Activated T-cell treated with anti-CD3 and anti-CD28 coated beads for 4 hours (primary cell): ENCODE measurements around the gene IRF7.

Experiments used
- DNase-seq: peaks from one replicate; pipeline ENCODE4 v3.0.0-alpha.2; 2020

Gene IRF7

DNA sequence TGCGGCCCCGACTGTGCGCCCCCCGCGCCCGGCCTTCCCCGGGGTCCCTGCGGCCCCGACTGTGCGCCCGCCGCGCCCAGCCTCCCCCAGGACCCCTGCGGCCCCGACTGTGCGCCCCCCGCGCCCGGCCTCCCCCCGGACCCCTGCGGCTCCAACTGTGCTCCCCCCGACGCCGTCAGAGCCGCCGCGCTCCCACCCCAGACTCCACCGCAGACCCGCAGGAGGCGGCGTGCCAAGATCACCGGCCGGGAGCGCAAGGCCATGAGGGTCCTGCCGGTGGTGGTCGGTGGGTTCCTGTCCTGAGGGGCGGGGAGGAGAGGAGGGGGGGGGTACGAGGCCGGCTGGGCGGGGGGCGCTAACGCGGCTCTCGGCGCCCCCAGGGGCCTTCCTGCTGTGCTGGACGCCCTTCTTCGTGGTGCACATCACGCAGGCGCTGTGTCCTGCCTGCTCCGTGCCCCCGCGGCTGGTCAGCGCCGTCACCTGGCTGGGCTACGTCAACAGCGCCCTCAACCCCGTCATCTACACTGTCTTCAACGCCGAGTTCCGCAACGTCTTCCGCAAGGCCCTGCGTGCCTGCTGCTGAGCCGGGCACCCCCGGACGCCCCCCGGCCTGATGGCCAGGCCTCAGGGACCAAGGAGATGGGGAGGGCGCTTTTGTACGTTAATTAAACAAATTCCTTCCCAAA is 24.4 kb upstream of the IRF7 start:
- DNase-seq = no peak

DNA sequence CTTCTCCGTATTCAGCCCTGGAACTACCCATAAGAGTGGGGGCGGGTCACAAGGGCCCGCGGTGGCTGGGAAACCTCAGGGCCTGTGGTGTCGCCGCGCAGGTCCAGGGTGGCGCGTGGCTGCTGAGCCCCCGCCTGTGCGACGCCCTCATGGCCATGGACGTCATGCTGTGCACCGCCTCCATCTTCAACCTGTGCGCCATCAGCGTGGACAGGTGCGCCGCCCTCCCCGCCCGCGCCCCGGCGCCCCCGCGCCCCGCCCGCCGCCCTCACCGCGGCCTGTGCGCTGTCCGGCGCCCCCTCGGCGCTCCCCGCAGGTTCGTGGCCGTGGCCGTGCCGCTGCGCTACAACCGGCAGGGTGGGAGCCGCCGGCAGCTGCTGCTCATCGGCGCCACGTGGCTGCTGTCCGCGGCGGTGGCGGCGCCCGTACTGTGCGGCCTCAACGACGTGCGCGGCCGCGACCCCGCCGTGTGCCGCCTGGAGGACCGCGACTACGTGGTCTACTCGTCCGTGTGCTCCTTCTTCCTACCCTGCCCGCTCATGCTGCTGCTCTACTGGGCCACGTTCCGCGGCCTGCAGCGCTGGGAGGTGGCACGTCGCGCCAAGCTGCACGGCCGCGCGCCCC is 23.7 kb upstream of the IRF7 start:
- no peak for DNase-seq

DNA sequence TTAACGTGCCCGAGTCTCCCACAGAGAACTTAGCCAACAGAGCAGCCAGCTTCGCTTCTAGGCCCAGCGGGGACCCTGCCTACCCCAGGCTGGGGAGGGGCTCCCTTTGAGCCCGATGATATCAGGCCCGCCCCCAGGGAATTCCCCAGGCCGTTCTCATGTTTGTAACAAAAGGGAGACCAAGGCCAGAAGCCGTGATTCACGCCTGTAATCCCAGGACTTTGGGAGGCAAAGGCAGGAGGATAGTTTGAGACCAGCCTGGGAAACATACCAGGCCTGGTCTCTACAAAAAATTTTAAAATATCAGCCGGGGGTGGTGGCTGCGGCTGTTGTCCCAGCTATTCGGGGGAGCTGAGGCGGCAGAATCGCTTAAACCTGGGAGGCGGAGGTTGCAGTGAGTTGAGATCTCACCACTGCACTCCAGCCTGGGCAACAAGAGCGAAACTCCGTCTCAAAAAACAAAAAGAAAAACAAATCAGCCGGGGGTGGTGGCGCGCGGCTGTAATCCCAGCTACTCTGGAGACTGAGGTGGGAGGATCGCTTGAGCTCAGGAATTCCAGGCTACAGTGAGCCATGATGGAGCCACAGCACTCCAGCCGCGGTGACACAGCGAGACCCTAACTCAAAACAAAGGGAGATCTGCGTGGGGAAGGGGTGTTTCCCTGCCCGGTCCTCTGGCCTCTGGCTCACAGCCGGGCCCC is 23.0 kb upstream of the IRF7 start:
- DNase-seq = no peak

DNA sequence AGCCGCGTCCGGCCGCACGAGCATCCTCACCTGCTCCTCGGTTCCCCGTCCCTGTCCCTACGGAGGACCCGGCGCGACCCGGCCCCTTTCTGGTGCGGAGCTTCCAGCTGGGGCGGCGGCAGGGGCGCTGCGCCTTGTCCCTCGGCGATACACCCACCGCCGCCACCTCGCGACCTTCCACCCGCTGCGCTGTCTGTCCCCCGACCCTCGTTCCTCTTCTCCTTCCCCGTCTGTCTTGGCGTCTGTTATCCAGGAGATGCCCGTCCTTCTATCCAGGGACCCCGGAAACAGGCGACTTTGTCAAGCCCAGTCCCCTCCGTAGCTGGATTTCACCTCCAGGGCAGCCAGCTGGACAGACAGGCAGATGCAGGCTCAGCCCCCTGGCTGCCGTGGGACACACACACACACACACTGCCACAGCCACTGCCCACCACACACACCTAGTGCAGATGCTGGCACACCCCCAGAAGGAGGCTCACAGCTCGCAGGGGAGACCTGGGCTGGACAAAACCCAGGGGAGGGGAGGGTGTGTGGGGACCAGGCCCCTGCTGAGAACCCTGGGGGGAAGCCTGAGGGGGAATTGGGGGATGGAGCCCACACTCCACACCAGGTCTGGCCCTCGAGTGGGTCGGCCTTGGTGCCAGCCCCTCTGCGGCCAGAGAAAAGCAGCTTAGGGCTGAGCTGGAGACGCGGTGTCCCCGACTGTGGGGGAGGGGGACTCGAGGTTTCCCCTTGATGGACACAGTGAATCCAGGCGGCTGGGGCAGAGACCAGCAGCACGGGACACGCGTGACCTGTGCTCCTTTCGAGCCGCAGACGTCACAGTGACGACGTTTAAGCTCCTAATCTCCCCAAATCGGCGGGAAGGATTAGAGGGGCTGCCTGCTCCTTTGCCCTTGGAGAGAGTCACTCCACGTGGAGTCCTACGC is 22.1 kb upstream of the IRF7 start:
- no peak for DNase-seq

DNA sequence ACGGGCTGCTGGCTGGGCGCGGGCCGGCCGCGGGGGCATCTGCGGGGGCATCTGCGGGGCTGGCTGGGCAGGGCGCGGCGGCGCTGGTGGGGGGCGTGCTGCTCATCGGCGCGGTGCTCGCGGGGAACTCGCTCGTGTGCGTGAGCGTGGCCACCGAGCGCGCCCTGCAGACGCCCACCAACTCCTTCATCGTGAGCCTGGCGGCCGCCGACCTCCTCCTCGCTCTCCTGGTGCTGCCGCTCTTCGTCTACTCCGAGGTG is 21.5 kb upstream of the IRF7 start:
- DNase-seq = no peak

DNA sequence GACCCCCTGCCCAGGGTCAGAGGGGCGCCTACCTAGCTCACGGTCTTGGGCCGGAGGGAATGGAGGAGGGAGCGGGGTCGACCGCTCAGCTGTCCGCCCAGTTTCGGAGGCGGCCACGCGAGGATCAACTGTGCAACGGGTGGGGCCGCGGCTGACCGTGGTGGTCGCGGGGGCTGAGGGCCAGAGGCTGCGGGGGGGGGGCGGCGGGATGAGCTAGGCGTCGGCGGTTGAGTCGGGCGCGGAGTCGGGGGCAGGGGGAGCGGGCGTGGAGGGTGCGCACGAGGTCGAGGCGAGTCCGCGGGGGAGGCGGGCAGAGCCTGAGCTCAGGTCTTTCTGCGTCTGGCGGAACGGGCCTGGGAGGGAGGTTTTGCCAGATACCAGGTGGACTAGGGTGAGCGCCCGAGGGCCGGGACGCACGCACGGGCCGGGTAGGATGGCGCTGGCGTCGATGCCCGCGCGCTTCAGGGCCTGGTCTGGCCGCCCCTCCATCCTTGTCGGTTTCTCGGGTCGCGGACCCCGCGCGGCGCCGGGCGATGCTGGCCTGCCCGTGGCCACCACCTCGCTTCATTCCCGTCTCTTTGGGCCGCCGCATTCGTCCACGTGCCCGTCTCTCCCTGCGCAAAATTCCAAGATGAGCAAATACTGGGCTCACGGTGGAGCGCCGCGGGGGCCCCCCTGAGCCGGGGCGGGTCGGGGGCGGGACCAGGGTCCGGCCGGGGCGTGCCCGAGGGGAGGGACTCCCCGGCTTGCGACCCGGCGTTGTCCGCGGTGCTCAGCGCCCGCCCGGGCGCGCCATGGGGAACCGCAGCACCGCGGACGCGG is 21.0 kb upstream of the IRF7 start, which contains the start of gene DRD4:
Gene DRD4 (plus strand): TSS at position 759 of the 822 bp plus-strand sequence. CDS start 36 bp downstream, at position 795.
- DNase-seq = no peak

DNA sequence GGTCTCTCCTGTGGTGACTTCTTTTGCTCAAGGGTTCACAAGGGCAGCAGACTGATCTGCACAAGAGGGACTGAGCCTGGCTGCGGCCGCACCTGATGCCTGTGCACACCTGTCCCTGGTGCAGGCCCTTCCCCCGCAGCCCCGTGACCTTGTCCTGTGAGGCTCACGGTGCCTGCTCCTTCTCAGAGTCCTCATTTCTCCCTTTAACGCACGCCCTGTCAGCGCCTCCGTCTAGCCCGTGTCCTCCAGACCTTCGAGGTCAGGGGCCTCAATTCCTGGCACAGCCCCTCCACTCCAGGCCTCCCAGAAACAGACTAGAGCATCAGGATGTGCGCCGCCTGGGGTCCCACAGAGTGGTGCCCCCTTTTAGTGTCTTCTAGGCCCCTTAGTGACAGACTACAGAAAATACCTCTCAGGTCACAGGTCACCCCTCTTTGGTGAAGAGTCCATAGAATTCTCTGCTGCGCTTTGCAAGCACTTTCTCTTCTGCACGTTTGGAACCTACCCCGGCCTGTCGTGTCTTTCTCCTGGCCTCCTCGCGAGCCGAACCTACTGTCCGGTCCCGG is 20.3 kb upstream of the IRF7 start:
- DNase-seq = no peak

DNA sequence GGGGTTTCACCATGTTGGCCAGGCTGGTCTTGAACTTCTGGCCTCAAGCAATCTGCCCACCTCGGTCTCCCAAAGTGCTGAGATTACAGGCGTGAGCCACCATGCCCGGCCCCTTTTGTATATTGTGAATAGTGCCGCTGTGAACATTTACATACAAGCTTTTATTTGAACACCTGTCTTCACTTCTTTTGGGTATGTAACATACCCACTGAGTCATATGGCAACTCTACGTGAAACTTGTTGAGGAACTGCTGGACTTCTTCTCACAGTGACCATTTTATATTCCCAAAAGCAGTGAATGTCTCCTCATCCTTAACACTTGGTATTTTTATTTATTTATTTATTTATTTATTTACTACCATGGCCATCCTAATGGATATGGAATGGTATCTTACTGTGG is 15.1 kb upstream of the IRF7 start:
- DNase-seq = no peak

DNA sequence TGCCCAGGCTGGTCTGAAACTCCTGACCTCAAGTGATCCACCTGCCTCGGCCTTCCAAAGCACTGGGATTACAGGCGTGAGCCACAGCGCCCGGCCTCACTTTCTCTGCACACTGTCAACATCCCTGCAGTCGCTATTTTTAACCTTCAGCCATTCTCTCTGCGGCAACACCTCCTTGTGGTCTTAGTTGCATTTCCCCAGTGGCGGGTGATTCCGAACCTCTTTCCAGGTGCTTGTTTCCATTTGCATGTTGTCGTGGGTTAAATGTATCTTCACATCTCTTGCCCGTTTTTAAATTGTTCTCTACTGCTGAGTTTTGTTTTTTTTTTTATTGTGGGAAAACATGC is 13.5 kb upstream of the IRF7 start:
- DNase-seq = no peak

DNA sequence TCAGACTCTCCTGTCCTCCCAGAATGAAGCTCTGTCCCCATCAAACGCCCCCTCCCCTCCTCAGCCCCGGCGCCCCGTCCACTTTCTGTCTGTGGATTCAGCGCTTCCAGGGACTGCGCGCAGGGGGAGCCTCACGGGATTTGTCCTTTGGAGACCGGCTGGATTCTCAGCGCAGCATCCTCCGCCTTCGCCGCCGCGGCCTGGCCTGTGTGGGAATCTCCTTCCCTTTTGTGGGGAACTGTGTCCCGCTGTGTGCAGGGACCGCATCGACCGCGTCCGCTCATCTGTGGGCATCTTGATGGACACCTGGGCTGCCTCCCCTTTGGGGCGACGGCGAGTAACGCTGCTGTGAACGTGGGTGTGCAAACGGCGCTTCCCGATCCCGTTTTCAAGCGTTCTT is 12.3 kb upstream of the IRF7 start:
- DNase-seq = no peak

DNA sequence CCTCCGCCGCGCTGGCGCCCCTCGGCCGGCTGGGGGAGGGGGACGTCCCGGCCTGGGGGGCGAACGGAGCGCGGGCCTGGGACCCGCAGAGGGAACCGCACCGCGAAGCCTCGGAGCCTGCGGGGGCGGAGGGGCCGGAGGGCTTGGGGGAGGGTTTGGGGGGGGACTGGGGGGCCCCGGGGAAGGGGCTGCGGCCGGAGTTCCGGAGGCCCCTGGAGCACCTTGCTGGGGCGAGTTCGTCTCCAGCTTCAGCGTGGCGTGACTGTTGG is 11.5 kb upstream of the IRF7 start:
- DNase-seq = no peak

DNA sequence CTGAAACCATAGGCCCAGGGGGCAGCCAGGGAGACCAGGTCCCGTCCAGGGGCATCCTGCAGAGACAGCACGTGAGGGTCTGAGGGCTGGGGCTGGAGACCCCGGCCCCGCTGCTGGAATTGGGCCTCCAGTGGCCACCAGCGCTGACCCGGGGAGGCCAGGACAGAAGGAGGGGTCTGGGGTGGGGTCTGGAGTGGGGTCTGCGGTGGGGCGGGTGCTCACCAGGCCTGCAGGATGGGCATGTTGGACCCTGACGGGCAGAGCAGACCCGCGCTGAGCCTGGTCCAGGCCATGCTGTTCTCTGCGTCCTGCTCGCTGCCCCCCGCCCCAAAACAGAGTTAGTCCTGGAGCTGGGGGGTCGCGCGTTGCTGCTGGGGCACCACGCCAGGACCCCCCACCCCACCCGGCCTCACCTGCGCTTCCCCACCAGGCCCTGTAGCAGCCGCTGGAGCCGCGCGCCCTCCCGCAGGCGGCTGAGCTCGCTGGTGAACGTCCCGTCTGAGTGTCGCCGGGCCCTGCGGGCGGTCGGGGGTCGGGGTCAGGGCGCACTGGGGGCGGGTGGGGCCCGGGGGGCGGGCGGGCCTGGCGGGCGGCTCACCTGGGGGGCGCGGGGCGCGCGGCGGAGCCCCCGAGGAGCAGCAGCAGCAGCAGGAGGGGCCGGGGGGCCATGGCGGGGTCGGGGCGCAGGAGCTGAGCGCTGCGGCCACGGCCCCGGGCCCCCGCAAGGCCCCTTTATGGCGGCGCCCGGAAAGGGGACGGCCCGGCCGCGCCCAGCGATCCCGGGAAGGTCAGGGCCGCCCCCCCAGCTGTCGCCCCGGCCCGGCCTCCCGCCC is 10.9 kb upstream of the IRF7 start, which contains the start of gene SCT:
Gene SCT (minus strand): TSS at position 707 of the 833 bp plus-strand sequence. CDS start 38 bp downstream, at position 669.
- DNase-seq = no peak

DNA sequence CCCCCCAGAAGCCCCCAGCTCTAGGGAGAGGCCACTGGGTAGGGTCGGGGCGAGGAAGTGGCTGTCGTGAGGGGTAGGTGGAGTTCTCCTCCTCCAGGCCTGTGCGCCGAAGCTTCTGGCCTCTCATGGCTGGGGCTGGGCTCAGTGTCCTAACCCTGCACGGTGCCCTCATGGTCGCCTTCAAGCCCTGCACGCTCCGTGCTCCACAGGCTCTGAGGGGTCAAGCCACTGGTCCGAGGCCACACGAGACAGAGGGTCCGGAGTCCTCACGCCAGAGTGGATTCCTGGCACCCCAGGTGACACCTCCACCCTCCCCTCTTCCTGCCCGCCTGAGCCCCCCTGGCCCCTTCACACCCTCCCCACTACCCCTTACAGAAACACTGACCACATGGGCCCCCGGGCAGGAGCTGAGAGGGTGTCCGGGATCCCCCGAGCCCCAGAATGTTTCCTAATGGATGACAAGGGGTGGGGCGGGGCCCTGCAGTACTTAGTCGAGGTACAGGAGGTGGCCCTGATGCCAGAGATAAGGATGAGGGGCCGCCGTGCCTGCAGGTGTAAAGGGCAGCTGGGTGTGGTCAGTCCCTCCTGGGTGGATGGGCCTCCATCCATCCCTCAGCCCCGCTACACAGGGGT is 10.0 kb upstream of the IRF7 start:
- no peak for DNase-seq

DNA sequence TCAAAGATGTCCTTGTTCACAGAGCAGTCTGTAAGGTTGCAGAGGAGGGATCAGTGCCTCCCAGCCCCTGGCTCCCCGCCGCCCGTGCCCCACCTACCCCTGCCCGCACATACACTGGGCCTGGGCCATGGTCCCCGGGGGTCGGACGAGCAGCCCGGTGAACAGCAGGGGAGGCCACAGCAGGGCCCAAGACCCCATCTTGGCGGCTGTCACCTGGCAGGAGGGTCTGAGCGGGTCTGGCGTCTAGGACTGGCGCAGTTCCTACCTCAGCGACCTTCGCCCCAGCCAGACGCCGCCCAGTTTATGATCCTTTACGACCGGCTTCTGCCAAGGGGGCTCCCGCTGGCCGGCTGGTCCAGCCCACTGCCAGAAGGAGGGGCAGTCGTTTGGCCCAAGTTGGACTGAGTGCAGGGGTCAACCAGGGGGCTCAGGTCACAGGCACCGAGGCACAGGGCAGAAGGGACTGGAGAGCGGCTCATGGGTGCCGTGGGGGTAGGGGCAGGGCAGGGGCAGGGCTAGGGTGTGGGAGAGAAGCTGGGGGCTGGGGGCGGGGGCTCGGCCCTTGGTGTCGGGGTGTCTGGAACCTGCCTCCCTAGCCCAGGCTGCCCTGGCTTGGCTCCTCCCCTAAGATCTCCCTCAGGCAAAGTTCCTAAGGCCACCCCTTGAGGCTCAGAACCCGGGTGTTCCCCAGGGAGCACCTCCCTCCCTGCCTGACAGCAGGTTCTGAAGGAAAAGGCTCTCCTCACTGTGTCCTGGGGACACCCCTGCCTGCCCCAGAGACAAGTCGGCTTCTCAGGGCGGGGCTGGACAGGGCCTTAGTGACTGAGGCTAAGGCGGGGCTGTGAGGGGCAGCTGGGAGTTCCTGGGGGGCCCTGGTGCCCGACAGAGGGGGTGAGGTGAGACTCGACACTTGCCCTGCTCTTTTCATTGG is 9.2 kb upstream of the IRF7 start, which contains the start of gene CDHR5:
Gene CDHR5 (minus strand): TSS at position 251 of the 931 bp plus-strand sequence. CDS start 53 bp downstream, at position 198.
- DNase-seq = no peak

DNA sequence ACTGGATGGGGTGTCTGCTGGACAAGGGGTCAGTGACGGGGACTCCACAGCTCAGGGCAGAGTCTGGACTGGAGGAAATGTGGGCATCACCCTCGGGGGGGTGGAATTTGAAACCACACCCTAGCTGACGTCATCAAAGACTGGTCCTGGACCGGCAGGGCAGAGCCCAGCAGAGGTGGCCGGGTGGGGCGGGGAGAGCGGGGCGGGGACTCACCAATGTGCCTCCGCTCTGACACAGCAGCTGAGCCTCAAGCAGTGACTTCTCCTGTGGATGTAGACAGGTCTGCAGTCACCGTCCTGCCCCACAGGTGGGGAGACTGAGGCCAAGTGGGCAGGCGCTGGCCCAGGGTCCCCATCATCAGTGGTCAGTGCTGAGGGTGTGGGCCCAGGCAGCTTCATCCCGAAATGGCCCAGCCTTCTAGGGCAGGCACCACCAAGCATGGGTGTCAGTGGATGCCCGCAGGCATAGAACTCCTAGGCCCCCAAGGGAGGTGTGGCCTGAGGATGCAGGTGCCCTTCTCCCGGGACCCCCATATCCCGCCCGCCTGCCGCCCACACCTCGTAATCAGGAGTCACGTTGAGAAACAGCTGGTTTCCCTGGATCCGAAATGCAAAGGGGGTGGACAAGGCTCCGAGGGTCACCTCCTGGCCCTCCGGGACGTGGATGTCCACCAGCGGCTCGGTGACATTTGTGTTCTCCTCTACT is 8.4 kb upstream of the IRF7 start:
- no peak for DNase-seq

DNA sequence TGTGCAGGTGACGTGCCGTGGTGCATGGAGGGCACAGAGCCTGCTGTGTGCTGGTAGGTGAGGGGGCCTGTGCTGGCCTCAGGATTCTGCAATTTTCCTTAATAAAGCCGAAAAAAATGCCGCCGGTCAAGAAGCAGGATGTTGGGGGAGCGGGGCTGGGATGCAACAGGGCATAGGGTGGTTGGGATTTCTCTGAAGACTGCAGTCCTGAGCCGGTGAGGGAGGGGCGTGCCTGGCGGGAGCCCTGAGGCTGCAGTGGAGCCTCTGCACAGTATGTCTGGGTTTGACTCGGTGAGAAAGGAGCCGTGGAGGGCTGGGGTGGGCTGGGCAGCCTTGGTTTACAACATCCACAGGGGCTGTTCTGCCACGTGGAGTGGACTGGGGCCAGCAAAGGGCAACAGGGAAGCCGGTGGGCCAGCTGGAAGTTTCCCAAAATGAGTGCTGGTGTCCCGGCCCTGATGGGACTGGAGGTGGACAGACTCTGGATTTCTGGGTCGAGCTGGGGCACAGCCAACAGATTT is 7.7 kb upstream of the IRF7 start:
- DNase-seq = no peak

DNA sequence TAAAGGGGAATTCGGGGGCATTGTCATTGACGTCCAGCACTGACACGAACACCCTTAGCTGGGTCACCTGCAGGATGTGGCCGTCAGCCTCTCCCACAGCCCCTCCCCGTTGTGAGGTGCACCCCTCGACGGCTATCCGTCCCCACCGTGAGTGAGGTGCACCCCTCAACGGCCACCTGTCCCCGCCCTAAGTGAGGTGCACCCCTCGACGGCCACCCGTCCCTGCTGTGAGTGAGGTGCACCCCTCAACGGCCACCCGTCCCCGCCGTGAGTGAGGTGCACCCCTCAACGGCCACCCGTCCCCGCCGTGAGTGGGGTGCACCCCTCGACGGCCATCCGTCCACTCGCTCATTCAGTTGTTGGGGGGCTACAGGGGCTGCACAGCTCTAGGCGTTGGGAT is 6.1 kb upstream of the IRF7 start:
- no peak for DNase-seq

DNA sequence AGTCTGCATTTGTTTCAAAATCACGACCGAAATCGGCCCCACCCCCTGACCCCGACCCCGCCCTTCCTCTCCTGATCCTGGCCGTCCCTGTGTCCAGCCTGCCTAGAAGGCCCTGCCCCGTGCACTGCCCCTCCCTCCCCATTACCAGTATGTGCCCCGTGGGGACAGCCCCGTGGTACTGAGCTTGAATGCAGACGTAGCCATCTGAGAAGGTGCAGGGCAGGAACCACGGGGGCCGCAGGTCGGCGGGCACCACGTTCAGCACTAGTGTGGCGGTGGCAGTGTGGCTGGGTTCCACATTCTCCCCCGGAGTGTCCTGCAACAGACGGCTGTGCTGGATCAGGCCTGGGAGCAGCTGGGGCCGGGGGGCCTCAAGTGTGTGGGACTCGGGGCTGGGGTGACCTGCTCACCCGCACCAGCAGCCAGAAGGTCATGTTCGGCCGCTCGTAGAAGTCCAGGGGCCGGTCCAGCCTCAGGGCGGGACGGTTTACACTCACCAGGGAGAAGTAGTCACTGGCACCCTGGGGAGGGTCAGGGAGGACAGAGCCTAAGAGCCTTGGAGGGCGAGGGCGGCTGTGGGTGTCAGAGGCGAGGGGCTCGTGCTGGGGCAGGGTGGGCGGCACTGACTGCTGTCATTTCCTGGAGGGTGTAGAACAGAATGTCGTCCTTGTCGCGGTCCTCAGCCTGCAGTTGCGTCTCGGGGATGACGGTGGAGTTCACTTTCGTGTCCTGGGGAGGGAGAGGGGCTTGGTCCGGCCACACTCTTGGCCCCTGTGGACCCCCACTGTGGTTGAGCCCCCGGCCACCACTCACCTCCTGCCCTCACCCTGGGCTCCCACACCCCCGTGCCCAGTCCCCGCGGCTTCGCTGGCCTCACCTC is 5.4 kb upstream of the IRF7 start:
- DNase-seq = no peak
